Measurements from ENCODE around the gene ARHGAP40. TPM values are rescaled to one million over a fixed set of nuclear protein-coding genes. Genes with fewer than 3 reads are reported as not detected.

The ARHGAP40 gene
- total and polyA plus RNA-seq, 2 of the 8 experiments (the other 6 are each of a cell fraction or from before 2014, with no cell fraction given), result 0.74 to 1.4 TPM

- H3K27ac ChIP-seq (ENCODE audit: low read depth, low read length), result no peak overlapping the region
- WGBS, 2 experiments (ENCODE audit: extremely low coverage in 1 of 2, insufficient coverage in 1 of 2, insufficient read length in 1 of 2, insufficient replicate concordance in 2 of 2, low coverage in 1 of 2, low lambda C conversion rate in 2 of 2, missing lambda C conversion rate in 1 of 2), result 82% methylated on average over 4 of the region's 4 CpGs; no CpG with 5 or more reads in 1 of the 2 experiments
- no peak for TF ChIP-seq JUN (IDR thresholded peaks at IDR 0.05; ENCODE audit: low read depth, low read length)
- TF ChIP-seq HDAC6 (IDR thresholded peaks at IDR 0.05; ENCODE audit: low read depth, low read length), result no peak
- TF ChIP-seq ATF2 (IDR thresholded peaks at IDR 0.05; ENCODE audit: low read length), result no peak
- no peak for TF ChIP-seq NANOG (IDR thresholded peaks at IDR 0.05; ENCODE audit: insufficient read depth, low read depth, low read length, poor library complexity, severe bottlenecking)
- no peak for TF ChIP-seq KDM1A (IDR thresholded peaks at IDR 0.05; ENCODE audit: borderline replicate concordance, low read length)
- no peak for TF ChIP-seq CBX5 (IDR thresholded peaks at IDR 0.05; ENCODE audit: low read depth, low read length)
- no peak for TF ChIP-seq POLR2AphosphoS5 (IDR thresholded peaks at IDR 0.05; ENCODE audit: low read depth, low read length)
- no peak for TF ChIP-seq EP300 (IDR thresholded peaks at IDR 0.05; ENCODE audit: borderline replicate concordance in 1 of 2, low read depth in 2 of 2, low read length in 2 of 2)
- TF ChIP-seq, protein P1, sequence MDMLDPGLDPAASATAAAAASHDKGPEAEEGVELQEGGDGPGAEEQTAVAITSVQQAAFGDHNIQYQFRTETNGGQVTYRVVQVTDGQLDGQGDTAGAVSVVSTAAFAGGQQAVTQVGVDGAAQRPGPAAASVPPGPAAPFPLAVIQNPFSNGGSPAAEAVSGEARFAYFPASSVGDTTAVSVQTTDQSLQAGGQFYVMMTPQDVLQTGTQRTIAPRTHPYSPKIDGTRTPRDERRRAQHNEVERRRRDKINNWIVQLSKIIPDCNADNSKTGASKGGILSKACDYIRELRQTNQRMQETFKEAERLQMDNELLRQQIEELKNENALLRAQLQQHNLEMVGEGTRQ (IDR thresholded peaks at IDR 0.05; ENCODE audit: low read length), result no peak
- no peak for TF ChIP-seq CBX8 (IDR thresholded peaks at IDR 0.05; ENCODE audit: borderline replicate concordance, low read depth, low read length)
- H3K56ac ChIP-seq (replicated peaks; ENCODE audit: insufficient read length, low read depth, low read length), result no peak overlapping the region
- no peak overlapping the region for H2BK5ac ChIP-seq (ENCODE audit: low read depth, low read length)
- no peaks in the 10 kb centered on the region for H3K9me3 ChIP-seq (ENCODE audit: insufficient read depth in 2 of 2, low read depth in 1 of 2, low read length in 1 of 2)
- H3K27me3 ChIP-seq (replicated peaks in 1 of 4; ENCODE audit: control insufficient read depth in 3 of 4, extremely low read depth in 1 of 4, insufficient read depth in 3 of 4, low read length in 3 of 4), result no peaks in the 10 kb centered on the region
- H3K36me3 ChIP-seq (ENCODE audit: control insufficient read depth in 2 of 4, insufficient read depth in 4 of 4, low read length in 3 of 4), result peaks cover 3 to 11% (median 7%) of the 10 kb centered on the region in 4 experiments; a peak in 4 of 8 replicates
- H3K23me2 ChIP-seq (ENCODE audit: low read depth, low read length), result no peaks in the 10 kb centered on the region
- H3K4ac ChIP-seq (replicated peaks; ENCODE audit: insufficient read length, low read depth, low read length), result no peak overlapping the region
- no peak overlapping the region for H3K18ac ChIP-seq (ENCODE audit: extremely low read depth, low read length)
- no peak overlapping the region for H3K4me2 ChIP-seq (ENCODE audit: insufficient read depth in 1 of 2, low read depth in 2 of 2, low read length in 2 of 2)
- H3K4me3 ChIP-seq (ENCODE audit: extremely low read depth in 1 of 4, insufficient read depth in 2 of 4, low read depth in 3 of 4, low read length in 4 of 4), result no peak overlapping the region
- no peak overlapping the region for H3K23ac ChIP-seq (ENCODE audit: insufficient read length)
- no peak overlapping the region for H4K91ac ChIP-seq (replicated peaks; ENCODE audit: insufficient read length, low read length)
- no peak overlapping the region for H3K9ac ChIP-seq (replicated peaks in 1 of 4; ENCODE audit: extremely low read depth in 1 of 4, low read depth in 3 of 4, low read length in 3 of 4)
- DNase-seq (ENCODE audit: low read depth in 1 of 2, low spot score in 2 of 2) (no peak), FAIRE-seq (no peak)
- ChIA-PET CTCF (ENCODE audit: partially characterized antibody) (interaction anchor here (1.0 to 1.2 kb wide), 2 partner anchors 9 to 135 kb away, joined by 3 to 5 read pairs; no protein-coding TSS in a partner anchor), POLR2A (ENCODE audit: partially characterized antibody) (interaction anchor here (1.3 kb wide), 1 partner anchor 33 kb away, joined by 3 read pairs; no protein-coding TSS in a partner anchor)
- no peak overlapping the region for H2BK15ac ChIP-seq (ENCODE audit: low read length)
- no peaks in the 10 kb centered on the region for H3K79me2 ChIP-seq (ENCODE audit: control insufficient read depth in 1 of 2, insufficient read depth in 2 of 2, low read length in 2 of 2)
- H2AK5ac ChIP-seq (ENCODE audit: low read depth, low read length), result no peak overlapping the region
- H4K8ac ChIP-seq (ENCODE audit: extremely low read depth, insufficient read depth, low read length), result no peak overlapping the region
- H2AFZ ChIP-seq (ENCODE audit: low read length), result no peak overlapping the region
- H4K5ac ChIP-seq (ENCODE audit: insufficient read length, low read depth, low read length), result no peak overlapping the region
- no peaks in the 10 kb centered on the region for H4K20me1 ChIP-seq (replicated peaks in 1 of 2; ENCODE audit: control insufficient read depth in 1 of 2, insufficient read depth in 2 of 2, low read length in 2 of 2)
- H2BK120ac ChIP-seq (replicated peaks; ENCODE audit: low read depth, low read length), result no peak overlapping the region
- no peak overlapping the region for H2BK12ac ChIP-seq (ENCODE audit: low read depth, low read length)
- no peaks in the 10 kb centered on the region for H3K79me1 ChIP-seq (ENCODE audit: low read depth, low read length)
- peaks cover 0 to 4% (median 1%) of the 10 kb centered on the region in 4 experiments; a peak in 2 of 7 replicates for H3K4me1 ChIP-seq (replicated peaks in 1 of 4; ENCODE audit: control insufficient read depth in 3 of 4, insufficient read depth in 4 of 4, low read length in 3 of 4)
- H3K14ac ChIP-seq (ENCODE audit: insufficient read length), result no peak overlapping the region
- H2BK20ac ChIP-seq (ENCODE audit: low read length), result no peak overlapping the region
Measured at GRCh38 chr20:38579921-38580320, 21.7 kb upstream of the ARHGAP40 start.

Measured in H1 (cell line).